Right cardiac atrium (tissue), 5 donors: Measurements from ENCODE around the gene ACBD4. TPM values are rescaled to one million over a fixed set of nuclear protein-coding genes. Genes with fewer than 3 reads are reported as not detected.

ENCODE experiments used
- ATAC-seq, 2 donors: fragments of 200-7000 bp; cut with Tn5 transposase; one replicate each; pipeline versions ENCODE4 v1.8.0 to v1.9.1; 2020; ENCODE audit warnings: moderate library complexity in 2 of 2, mild to moderate bottlenecking in 1 of 2
- DNase-seq, 3 donors: peaks; one replicate each; pipeline ENCODE4 v3.0.0-alpha.2; 2020
- H3K27ac ChIP-seq: one replicate; pipeline ENCODE4 v1.5.1; 2013; ENCODE audit warnings: mild to moderate bottlenecking, low read length, control low read depth, moderate library complexity
- H3K27me3 ChIP-seq: one replicate; pipeline ENCODE4 v1.6.1; 2013; ENCODE audit not compliant: control insufficient read depth, insufficient read depth
- H3K4me1 ChIP-seq: one replicate; pipeline ENCODE4 v1.6.1; 2013; ENCODE audit warnings: low read length; ENCODE audit not compliant: control insufficient read depth, insufficient read depth
- H3K4me3 ChIP-seq: one replicate; pipeline ENCODE4 v1.5.1; 2013; ENCODE audit warnings: low read length, control low read depth
- H3K9me3 ChIP-seq: one replicate; pipeline ENCODE4 v1.6.1; 2013; ENCODE audit warnings: low read length; ENCODE audit not compliant: control insufficient read depth
- WGBS: extraction: QIAGEN DNeasy Blood & Tissue Kit; methylation state at CpG from one replicate; pipeline ENCODE4 v1.1.7; 2013; 5-methylcytosine and 5-hydroxymethylcytosine counted together
- intact Hi-C, 4 donors: fragments of 100-400 bp; cut with DNase I; formaldehyde crosslinking; loops; one replicate each; pipeline versions ENCODE4 v1.11.0 to v1.14.0; 2022 to 2023
- polyA plus RNA-seq: library from polyadenylated mRNA; stranded (reverse); fragments of 200-250 nt; gene quantifications from one replicate; pipeline ENCODE4 v1.2.3, GENCODE V29; 2013
- total RNA-seq, 4 donors: library from RNA; stranded (reverse); fragmentation: NEBNext Ultra II Directional; extraction: Animal tissue kit (Norgen Biotek cat#: 25700); gene quantifications; one replicate each; pipeline ENCODE4 v1.2.1, GENCODE V29; 2021
- donor health status: healthy with polysubstance abuse.
- donor health status: DM: no; HTN: yes; CAD: no.
- donor health status: DM: no; HTN: no; CAD: no.
- donor health status: DM: no; HTN: yes; CAD: no; lungs with severe emphysema.
- donor health status: DM: yes; HTN: yes; CAD: no.

Gene ACBD4
- total and polyA plus RNA-seq, 5 donors: 11.9 to 14.8 (median 12.3) TPM

DNA sequence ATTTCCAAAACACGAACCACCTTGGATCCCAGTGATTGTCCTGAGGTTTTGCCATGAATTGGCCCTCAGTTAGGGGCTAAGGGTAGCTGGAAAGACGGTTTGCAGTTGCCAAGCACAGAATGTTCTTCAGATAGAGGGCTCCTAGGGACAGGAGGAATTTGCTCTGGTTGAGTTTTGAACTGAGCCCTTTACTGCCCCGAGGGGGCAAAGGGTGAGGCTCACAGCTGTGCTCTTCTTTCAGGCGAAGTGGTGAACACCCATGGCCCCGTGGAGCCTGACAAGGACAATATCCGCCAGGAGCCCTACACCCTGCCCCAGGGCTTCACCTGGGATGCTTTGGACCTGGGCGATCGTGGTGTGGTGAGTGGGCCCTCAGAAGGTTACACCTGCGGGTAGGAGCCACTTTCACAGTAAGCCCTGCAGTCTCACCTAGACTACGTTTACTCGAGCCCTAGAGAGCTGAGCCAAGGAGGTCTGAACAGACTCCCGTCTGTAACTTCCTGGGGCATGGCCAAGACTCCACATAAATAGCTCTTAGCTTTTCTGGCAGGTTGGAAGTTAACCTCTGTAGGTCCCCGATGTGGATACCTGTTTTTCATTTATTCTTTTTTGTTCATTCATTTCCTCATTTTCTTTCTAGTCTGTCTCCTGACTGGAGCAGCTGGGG is 41.9 kb upstream of the ACBD4 start:
- Histone ChIP-seq H3K4me3 (no peak overlapping the region), H3K27me3 (no peaks in the 10 kb centered on the region), H3K27ac (peak overlapping the region; percentile 94), H3K4me1 (peaks cover 7% of the 10 kb centered on the region), H3K9me3 (no peaks in the 10 kb centered on the region)
- 52% methylated on average over 13 of the region's 13 CpGs for WGBS
- DNase-seq (peak in 2 of 3 donors; percentile 57 to 85), ATAC-seq (peak; percentile 72 to 83)
- intact Hi-C loops: loop anchor here in 3 of 4 donors (10.0 kb wide), 3 partner anchors 49 to 179 kb away; partner anchors contain the start of gene GFAP (in 2 of the 3)

DNA sequence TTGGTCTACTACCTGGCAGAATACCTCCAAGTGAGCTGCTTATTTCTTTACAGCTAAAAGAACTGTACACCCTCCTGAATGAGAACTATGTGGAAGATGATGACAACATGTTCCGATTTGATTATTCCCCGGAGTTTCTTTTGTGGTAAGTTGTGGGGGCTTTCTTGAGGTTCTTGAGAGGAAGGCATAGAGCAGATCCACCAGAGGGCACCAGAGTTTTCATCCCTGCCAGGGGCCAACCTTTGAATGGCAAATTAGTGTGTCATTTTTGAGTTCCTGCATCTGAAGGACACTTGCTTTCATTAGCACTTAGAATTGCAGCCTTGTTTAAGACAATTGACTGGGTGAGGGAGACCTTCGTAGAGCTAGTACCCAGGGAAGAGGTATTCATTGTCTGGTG is 39.3 kb upstream of the ACBD4 start:
- H3K4me3 ChIP-seq: no peak overlapping the region
- no peaks in the 10 kb centered on the region for H3K9me3 ChIP-seq
- ATAC-seq (no peak), DNase-seq (peak in 1 of 3 donors; percentile 26)
- 69% methylated on average over 3 of the region's 3 CpGs for WGBS
- peak overlapping the region; percentile 47 for H3K27ac ChIP-seq
- no peaks in the 10 kb centered on the region for H3K27me3 ChIP-seq
- H3K4me1 ChIP-seq: peaks cover 7% of the 10 kb centered on the region
- intact Hi-C loops: loop anchor here (5.0 to 10.0 kb wide), 4 partner anchors 36 to 181 kb away; partner anchors contain the start of genes PLCD3 (in 3 of the 4) and GFAP (in 2 of the 4)

DNA sequence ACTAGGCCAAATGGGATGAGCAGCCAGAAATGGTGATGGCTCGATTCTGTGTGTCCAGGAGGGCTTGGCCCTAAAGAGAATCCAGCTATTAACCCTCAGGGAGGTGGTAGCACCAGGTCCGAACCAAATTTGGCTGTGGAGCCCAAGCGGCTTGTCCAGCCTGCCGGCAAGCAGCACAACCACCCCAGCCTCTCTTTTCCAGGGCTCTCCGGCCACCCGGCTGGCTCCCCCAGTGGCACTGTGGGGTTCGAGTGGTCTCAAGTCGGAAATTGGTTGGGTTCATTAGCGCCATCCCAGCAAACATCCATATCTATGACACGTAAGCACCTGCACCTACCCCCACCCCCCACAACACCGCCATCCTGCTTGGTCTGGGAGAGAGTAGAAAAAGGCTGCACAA is 38.6 kb upstream of the ACBD4 start:
- H3K27ac ChIP-seq: no peak overlapping the region
- H3K4me1 ChIP-seq: peaks cover 7% of the 10 kb centered on the region
- no peak overlapping the region for H3K4me3 ChIP-seq
- H3K9me3 ChIP-seq: no peaks in the 10 kb centered on the region
- ATAC-seq (no peak), DNase-seq (peak in 2 of 3 donors; percentile 29 to 33)
- 91% methylated on average over 11 of the region's 11 CpGs for WGBS
- intact Hi-C loops: loop anchor here (5.0 to 10.0 kb wide), 4 partner anchors 35 to 182 kb away; partner anchors contain the start of genes PLCD3 (in 3 of the 4) and GFAP (in 2 of the 4)
- H3K27me3 ChIP-seq: no peaks in the 10 kb centered on the region

DNA sequence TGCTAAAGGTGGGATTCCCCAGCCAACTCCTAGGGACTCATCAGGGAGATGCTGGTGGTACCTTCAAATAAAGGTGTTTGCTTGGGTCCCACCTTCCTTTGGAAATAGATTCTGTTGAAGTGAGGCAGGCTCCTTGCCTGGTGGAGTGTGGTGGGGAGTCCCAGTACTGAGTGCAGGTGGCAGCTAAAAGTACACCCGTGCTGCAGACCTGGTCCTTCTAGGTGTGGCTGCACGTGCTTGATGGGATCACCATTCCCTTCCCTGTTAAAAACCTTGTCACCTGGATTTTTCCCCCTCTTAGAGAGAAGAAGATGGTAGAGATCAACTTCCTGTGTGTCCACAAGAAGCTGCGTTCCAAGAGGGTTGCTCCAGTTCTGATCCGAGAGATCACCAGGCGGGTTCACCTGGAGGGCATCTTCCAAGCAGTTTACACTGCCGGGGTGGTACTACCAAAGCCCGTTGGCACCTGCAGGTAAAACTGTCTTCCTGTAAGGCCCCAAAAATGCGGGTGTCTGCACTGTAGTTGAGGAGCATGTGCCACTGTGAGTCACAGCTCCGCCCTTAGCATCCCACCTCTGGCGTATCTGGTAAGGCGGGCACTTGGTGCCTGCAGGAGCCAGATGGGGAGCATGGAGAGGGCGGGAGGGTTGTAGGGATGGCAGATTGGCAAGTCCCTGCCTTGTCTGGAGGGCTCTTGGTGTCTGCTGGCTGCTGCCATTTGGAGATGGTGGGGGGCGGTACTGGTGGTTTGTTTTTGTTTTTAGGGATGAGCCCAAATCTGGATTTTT is 37.2 kb upstream of the ACBD4 start:
- Histone ChIP-seq H3K4me1 (peaks cover 4% of the 10 kb centered on the region), H3K4me3 (no peak overlapping the region), H3K27me3 (no peaks in the 10 kb centered on the region), H3K9me3 (no peaks in the 10 kb centered on the region), H3K27ac (no peak overlapping the region)
- ATAC-seq (no peak), DNase-seq (peak in 2 of 3 donors; percentile 37 to 42)
- intact Hi-C loops: loop anchor here (2.0 to 10.0 kb wide), 5 partner anchors 34 to 183 kb away; partner anchors contain the start of genes PLCD3 (in 3 of the 4) and GFAP (in 2 of the 4)
- 85% methylated on average over 13 of the region's 13 CpGs for WGBS

DNA sequence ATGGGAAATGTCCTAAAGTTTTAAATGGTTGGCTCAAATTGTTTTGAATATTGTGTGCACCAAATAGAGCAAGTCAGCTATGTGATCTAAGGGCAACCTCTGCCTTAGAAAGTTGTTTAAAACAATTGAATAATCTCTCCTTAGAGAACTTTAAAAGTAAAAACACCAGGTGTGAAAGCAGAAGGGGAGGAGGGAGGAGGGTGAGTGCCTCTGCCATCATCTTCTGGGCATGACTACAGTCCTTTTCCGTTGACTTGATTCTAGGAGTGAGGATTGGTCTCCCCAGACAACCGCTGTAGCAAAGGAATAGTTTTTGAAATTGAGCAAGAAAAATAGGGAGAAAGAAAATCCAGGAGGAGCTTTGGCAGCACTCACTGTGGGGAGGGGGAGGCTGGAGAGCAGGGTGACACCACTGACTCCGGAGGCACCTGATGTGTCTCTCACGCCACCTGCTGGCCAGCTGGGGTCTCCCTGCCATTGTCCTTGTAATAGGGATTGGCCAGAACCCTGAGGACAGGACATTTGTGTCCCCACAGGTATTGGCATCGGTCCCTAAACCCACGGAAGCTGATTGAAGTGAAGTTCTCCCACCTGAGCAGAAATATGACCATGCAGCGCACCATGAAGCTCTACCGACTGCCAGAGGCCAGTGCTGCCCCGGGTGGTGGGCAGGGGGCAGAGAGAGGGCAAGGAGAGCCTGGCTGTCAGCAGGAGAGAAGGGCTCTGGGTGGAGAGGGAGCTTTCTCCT is 36.4 kb upstream of the ACBD4 start:
- WGBS: 44% methylated on average over 9 of the region's 9 CpGs
- ATAC-seq (peak; percentile 77 to 84), DNase-seq (peak; percentile 86 to 96 (median 95))
- Histone ChIP-seq H3K27me3 (no peaks in the 10 kb centered on the region), H3K4me1 (peaks cover 4% of the 10 kb centered on the region), H3K27ac (no peak overlapping the region), H3K4me3 (no peak overlapping the region), H3K9me3 (no peaks in the 10 kb centered on the region)
- intact Hi-C loops: loop anchor here (2.0 to 10.0 kb wide), 5 partner anchors 33 to 184 kb away; partner anchors contain the start of genes PLCD3 (in 3 of the 4) and GFAP (in 2 of the 4)

DNA sequence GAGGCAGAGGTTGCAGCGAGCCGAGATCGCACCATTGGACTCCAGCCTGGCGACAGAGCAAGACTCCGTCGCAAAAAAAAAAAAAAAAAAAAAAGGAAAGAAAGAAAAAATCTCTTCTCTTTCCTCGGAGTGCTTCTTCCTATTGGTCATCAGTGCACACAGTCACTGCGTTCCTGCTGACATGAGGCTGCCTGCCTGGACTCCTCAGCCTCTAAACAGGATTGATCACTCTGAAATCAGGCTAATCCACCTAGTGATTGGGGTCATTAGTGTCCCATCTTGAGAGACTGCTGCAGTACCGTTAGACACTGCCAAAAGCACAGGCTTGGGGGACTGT is 34.0 kb upstream of the ACBD4 start:
- Histone ChIP-seq H3K9me3 (no peaks in the 10 kb centered on the region), H3K27ac (peak overlapping the region; percentile 54), H3K27me3 (no peaks in the 10 kb centered on the region), H3K4me1 (peaks cover 6% of the 10 kb centered on the region), H3K4me3 (no peak overlapping the region)
- intact Hi-C loops: no loop called here
- no peak for ATAC-seq
- DNase-seq: no peak
- WGBS: 67% methylated on average over 9 of the region's 9 CpGs

DNA sequence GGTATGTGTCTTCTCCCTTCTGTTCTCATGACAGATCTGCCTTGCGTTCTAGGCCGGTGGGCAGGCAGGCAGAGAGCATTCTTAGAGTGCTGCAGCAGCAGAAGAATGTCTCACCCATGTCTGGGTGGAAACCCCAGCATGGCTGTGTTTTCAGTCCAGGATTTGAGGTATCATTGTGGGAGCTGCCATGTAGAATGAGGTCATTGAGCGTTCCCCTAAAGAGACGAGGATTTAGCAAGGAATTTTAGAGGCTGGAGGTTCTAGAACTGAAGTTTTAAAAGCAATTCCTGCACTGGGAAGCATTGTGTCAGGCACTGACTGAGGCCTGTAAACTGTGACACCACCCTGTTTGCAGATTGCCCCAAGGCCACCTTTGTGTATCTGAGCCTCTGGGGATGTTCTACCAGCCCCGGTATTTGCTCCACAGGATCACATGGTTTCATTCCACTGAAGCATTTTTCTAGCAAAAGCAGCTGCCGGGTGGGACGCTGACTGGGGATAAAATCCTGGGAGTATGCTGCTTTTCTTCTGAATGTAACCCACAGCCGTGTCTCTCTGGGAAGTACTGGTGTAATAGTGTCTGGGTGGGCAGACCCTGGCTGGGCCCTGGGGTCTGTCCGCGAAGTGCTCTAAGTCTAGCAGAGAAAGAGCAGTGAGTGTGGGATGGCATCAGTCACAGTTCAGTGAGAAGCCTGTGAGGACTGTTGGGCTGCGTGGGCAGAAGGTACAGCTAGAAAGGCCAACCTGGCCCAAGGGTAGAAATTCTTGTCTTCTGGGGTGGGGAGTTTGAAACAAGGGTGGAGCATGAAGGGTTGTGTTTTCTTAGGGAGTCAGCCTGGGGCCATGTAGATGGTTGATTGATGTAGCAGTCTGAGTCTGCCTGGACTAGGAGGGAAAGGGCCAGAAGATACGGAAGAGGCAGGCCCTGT is 33.3 kb upstream of the ACBD4 start:
- intact Hi-C loops: no loop called here
- H3K9me3 ChIP-seq: no peaks in the 10 kb centered on the region
- ATAC-seq (no peak), DNase-seq (peak in 2 of 3 donors; percentile 24 to 42)
- 74% methylated on average over 12 of the region's 12 CpGs for WGBS
- H3K27ac ChIP-seq: peak overlapping the region; percentile 54
- H3K4me1 ChIP-seq: peaks cover 6% of the 10 kb centered on the region
- no peak overlapping the region for H3K4me3 ChIP-seq
- H3K27me3 ChIP-seq: no peaks in the 10 kb centered on the region

DNA sequence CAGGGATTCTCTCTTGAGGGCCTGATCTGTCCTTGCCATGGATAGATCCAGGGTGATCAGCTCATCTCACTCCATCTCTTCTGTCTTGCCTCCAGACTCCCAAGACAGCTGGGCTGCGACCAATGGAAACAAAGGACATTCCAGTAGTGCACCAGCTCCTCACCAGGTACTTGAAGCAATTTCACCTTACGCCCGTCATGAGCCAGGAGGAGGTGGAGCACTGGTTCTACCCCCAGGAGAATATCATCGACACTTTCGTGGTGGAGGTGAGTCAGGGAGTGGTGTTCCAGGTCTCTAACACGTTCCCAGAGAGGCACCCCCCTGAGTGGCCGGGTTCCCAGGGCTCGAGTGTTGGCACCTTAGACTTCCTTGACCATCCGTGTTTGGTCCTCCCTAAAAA is 32.6 kb upstream of the ACBD4 start:
- Histone ChIP-seq H3K27me3 (no peaks in the 10 kb centered on the region), H3K4me1 (peaks cover 6% of the 10 kb centered on the region), H3K9me3 (no peaks in the 10 kb centered on the region), H3K4me3 (no peak overlapping the region), H3K27ac (peak overlapping the region; percentile 44)
- no peak for ATAC-seq
- intact Hi-C loops: no loop called here
- WGBS: 69% methylated on average over 9 of the region's 9 CpGs
- DNase-seq: peak in 1 of 3 donors; percentile 36

DNA sequence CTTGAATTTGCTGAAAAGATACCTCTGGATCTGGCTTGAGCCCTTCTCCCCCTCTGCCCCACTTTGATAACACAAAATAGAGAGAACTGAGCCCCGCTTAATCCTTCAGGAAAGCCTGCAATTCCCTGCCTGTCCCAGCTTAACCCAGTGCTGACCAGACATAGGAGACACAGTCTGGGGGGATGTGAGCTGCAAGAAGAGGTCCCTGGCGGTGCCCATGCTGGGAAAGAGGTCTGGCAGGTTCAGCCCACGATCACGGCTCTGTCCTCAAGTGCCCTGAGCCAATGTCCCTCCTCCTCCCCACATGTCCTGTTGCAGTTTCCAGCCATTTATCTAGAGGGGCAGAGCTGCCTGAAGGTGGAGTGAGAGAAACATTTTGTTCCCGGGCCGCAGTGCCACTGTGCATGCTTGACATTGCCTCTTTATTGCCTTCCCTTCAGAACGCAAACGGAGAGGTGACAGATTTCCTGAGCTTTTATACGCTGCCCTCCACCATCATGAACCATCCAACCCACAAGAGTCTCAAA is 32.2 kb upstream of the ACBD4 start:
- H3K9me3 ChIP-seq: no peaks in the 10 kb centered on the region
- H3K27me3 ChIP-seq: no peaks in the 10 kb centered on the region
- 59% methylated on average over 9 of the region's 9 CpGs for WGBS
- intact Hi-C loops: no loop called here
- DNase-seq (peak in 1 of 3 donors; percentile 70), ATAC-seq (peak; percentile 57)
- no peak overlapping the region for H3K4me3 ChIP-seq
- peaks cover 6% of the 10 kb centered on the region for H3K4me1 ChIP-seq
- H3K27ac ChIP-seq: peak overlapping the region; percentile 79

DNA sequence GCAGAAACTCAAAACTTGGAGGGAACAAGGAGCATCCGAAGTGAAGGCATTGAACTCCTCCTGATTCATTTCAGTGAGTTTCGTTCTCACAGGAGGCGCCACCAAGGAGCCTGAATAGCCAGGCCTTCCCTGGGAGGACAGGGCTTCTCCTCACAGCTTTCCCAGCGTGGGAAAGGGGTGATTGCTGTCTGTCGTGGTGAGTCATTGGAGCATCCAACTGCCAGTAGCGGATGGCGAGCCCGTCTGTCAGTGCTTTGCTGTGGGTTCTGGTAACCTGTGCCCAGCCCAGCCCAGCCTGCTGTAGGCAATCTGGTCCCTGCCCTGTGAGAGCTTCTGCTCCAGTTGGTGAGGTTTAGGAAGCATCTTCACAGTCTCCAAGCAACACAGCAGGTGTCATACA is 31.5 kb upstream of the ACBD4 start:
- ATAC-seq (no peak), DNase-seq (no peak)
- no peaks in the 10 kb centered on the region for H3K27me3 ChIP-seq
- H3K4me3 ChIP-seq: no peak overlapping the region
- H3K9me3 ChIP-seq: no peaks in the 10 kb centered on the region
- WGBS: 84% methylated on average over 8 of the region's 8 CpGs
- intact Hi-C loops: no loop called here
- H3K27ac ChIP-seq: peak overlapping the region; percentile 79
- H3K4me1 ChIP-seq: peaks cover 6% of the 10 kb centered on the region
